Measurements from ENCODE around the gene PDE3B.

Gene PDE3B

GRCh38 chr11:14892036-14892556 lies 248.5 kb downstream of the PDE3B start, which contains the start of gene CYP2R1:
Gene CYP2R1, minus strand, starts transcription at chr11:14892231. Its CDS starts 26 bp downstream, at chr11:14892205.
- DNase-seq = peak; percentile 92

DNA sequence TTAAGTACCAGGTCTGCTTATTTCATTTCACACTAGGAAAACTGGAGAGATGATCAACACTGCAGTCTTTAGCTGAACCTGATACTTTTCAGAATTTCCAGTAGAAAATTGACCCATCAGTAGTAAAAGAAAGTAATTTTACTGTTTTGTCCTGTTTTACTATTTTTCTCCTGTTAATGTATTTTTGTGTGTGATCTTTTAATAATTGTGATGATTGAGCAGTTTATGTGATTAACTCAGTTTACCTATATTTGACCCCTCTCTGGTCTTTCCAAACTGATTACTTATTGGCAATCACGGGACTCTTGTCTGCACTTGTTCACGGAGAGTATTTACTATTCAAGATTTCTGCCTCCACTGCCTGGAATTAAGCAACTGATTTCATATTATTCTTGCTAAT lies 249.0 kb downstream of the PDE3B start:
- DNase-seq = no peak

DNA sequence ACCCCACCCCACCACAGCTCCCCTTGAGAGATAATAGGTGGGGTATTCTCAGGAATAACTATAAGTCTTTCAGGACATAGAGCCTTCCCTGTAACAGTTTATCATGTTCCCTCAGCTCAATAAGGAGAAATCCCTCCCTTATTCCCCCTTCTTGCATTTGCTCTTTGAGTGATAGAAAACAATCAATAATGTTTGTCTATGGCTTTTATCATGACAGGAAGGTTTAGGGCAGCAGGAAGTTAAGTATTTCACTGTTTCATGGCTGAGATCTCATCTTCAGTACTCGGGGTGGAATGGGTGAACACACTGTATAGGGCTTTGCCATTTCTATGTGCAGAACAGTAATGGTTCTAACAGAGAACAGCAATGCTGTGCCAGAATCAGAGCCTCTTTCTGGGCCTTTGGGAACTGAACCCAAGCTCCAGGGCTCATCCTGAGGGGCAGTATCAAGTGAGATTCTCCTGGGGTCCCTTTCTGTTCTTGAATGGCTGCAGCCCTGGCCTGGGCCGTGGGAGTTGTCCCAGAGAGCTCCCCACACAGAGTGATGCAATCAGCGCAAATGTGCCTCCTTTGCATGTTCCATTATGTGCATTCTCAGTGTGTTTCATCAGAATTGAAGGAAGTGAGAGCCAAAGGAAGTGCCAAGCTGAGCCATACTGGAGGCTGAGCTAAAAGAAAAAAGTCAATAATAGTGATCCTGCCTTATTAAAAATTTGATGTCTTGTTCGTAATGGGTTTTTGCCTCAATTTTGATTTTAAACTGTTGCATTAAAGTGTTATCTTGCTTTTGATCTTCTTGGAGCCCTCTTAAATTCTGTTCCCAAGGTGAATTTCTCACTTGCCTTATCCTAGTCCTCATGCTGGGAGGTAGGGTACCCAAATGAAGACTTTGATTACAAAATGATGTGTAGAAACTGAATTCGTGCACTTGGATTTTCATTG lies 251.3 kb downstream of the PDE3B start:
- peak; percentile 30 for DNase-seq

- DNase-seq = no peak
Observed at GRCh38 chr11:14898355-14898754, 254.8 kb downstream of the PDE3B start.

- DNase-seq = no peak
Observed at GRCh38 chr11:14898906-14899305, 255.3 kb downstream of the PDE3B start.

DNA sequence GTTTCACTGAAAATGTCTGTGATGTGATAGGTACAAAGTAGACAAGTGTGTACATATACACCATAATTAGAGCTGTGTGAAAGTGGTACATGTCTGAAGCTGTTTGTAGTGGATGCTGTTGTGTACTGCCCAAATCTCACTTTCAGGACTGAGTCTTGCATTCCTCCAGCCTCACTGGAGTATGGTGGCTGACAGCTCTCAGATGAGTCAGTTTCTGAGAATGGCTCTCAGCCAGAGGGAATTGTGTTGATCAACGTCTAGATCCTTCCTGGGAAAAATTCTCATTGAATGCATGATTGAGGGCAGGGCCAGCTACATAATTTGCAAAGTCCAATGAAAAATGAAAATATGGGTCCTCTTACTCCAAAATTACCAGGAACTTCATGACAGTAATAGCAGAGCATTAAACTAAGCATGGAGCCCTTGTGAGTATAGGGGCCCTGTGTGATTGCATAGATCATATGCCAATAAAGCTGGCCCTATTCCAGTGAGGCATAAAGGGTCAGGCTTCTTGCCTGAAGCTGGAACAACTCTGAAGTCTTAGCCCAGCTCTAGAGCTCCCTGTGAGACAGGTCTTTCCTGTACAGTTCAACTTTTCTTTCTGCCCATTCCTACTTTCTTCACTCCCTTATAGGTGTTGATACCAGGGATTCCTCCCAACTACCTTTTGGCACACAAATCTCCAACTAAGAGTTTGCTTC lies 259.2 kb downstream of the PDE3B start:
- DNase-seq = peak; percentile 66

DNA sequence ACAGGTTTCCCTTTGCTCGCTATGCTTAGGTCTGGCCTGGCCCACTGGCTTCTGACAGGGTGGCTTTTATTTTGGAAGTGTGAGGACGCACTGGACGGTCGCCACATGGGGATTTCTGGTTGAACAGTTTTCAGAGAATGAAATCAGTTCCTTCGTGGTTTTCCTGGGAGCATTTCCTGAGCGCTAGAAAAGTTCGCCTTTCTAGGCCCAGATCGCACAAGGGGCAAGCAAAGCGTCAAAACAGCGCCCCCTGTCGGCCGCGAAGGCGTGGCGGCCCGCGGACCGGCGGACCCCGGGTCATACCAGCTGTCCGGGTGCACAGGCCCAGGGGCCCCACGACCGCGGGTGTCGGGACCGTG lies 261.1 kb downstream of the PDE3B start:
- DNase-seq = peak; percentile 57

- no peak for DNase-seq
Observed at GRCh38 chr11:14905104-14906033, 261.8 kb downstream of the PDE3B start.

GRCh38 chr11:14906578-14906977 lies 263.0 kb downstream of the PDE3B start:
- DNase-seq = no peak

- no peak for DNase-seq
Observed at GRCh38 chr11:14906993-14907392, 263.4 kb downstream of the PDE3B start.

- peak; percentile 11 for DNase-seq
Observed at GRCh38 chr11:14907411-14908213, 264.0 kb downstream of the PDE3B start.

DNA sequence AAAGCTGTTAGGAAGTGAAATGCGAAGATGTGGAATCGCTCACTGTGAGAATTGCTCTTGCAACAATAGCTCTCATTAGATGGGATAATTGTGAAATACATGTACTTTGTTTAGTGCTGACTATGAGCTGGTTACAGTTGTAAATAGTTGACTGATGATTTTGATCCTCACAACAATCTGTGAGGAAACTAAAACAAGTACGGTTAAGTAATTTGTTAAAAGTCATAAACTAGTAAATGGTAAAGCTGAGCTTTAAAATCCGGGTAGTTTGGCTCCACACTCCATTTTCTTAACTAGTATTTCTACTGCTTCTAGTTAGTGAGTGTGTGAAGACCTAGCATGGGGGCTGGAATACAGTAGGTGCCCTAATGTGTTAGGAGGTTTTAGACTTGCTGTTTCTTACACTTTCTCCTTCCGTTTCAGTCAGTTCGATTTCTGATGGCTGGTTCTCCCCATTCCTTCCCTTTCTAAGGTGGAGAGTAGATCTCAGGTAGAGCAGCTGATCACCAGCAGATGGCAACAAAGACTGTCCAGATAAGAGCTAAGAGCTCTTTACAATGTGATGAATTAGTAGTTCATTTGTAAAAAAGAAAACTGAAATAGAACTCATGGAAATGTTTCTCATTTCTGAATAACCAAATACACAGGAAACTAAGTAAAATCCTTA lies 264.7 kb downstream of the PDE3B start:
- peak; percentile 47 for DNase-seq

DNA sequence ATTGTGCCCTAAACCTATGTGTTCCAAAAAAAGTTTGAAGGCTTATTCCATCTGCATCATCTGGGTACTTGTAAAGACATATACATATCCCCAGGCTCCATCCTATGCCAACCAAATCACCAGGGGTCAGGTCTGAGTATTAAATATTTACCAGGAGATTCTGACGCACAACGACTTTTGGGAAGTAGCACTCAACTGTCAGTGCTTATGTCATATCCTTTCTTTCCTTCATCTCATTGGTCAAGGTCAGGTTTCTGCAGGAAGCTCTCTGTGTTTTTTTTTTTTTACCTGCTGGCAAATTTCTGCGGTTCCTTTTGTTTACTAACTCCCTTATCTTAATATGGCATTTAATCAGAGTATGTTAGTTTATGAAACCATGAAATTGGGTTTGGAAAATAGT lies 270.9 kb downstream of the PDE3B start:
- no peak for DNase-seq

DNA sequence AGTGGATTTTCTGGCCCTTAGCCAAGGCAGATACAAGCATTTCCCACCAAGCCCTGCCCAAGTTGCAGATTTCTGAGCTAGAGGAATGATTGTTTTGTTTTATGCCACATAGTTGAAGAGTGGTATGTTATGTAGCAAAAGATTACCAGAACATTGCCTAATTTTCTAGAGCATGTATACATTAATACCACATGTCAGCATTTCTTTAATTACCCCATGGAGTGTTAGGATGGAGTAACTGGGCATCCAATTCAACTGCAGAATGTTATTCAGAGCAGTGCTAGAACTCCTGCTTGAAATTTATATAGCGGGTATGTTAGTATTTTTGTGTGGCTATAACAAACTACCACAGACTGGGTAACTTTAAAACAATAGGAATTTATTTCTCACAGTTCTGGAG lies 272.8 kb downstream of the PDE3B start:
- DNase-seq = no peak

All from HCEC 1CT (cell line).